Measurements from ENCODE around the gene BACE2.
"Not testable (repeated sequence)": the region's sequence is repeated elsewhere in the genome, so short reads cannot be mapped to it uniquely, and the experiment has no call there.

BACE2 gene

GRCh38 chr21:41186755-41187536, 19.0 kb downstream of the BACE2 start:
- no peak for DNase-seq

GRCh38 chr21:41187537-41188025, 19.6 kb downstream of the BACE2 start:
- no peak for DNase-seq

GRCh38 chr21:41188486-41189149, 20.7 kb downstream of the BACE2 start:
- no peak for DNase-seq

GRCh38 chr21:41189150-41189745, 21.3 kb downstream of the BACE2 start:
- no peak for DNase-seq

GRCh38 chr21:41192552-41192951, 24.6 kb downstream of the BACE2 start:
- DNase-seq = not testable (repeated sequence)

GRCh38 chr21:41195311-41195710, 27.4 kb downstream of the BACE2 start:
- no peak for DNase-seq

GRCh38 chr21:41196993-41197392, 29.0 kb downstream of the BACE2 start:
- DNase-seq = no peak

- no peak for DNase-seq
These were observed 29.6 kb downstream of the BACE2 start for GRCh38 chr21:41197582-41197981.

- not testable (repeated sequence) for DNase-seq
These were observed 30.7 kb downstream of the BACE2 start for GRCh38 chr21:41198647-41199046.

GRCh38 chr21:41199123-41199522, 31.2 kb downstream of the BACE2 start:
- DNase-seq = no peak

GRCh38 chr21:41199588-41199987, 31.6 kb downstream of the BACE2 start:
- no peak for DNase-seq

- DNase-seq = no peak
These were observed 33.4 kb downstream of the BACE2 start for GRCh38 chr21:41201385-41201784.

- no peak for DNase-seq
These were observed 36.8 kb downstream of the BACE2 start for GRCh38 chr21:41204736-41205135.

- DNase-seq = no peak
These were observed 39.7 kb downstream of the BACE2 start for GRCh38 chr21:41207401-41208375.

GRCh38 chr21:41208376-41208763, 40.4 kb downstream of the BACE2 start:
- DNase-seq = no peak

- DNase-seq = no peak
These were observed 41.2 kb downstream of the BACE2 start for GRCh38 chr21:41209016-41209619.

GRCh38 chr21:41210426-41211059, 42.6 kb downstream of the BACE2 start:
- DNase-seq = no peak

GRCh38 chr21:41211060-41211805, 43.3 kb downstream of the BACE2 start:
- DNase-seq = no peak

GRCh38 chr21:41213021-41213420, 45.1 kb downstream of the BACE2 start:
- DNase-seq = no peak

- DNase-seq = no peak
These were observed 48.0 kb downstream of the BACE2 start for GRCh38 chr21:41215856-41216408.

- DNase-seq = no peak
These were observed 48.5 kb downstream of the BACE2 start for GRCh38 chr21:41216486-41216885.

All from activated CD4-positive, CD25-positive, alpha-beta regulatory T cell treated with anti-CD3 and anti-CD28 coated beads, Interleukin-2, amount 50 U/mL, for 72 hours (primary cell).